GM21576 (cell line): ENCODE data around the gene ZCCHC24.
"Not testable (repeated sequence)": the region's sequence is repeated elsewhere in the genome, so short reads cannot be mapped to it uniquely, and the experiment has no call there.

Experiments
- ATAC-seq: cut with Tn5 transposase; IDR thresholded peaks from one replicate; pipeline ENCODE4 v1.9.1; 2021; ENCODE audit warnings: mild to moderate bottlenecking, moderate library complexity; ENCODE audit not compliant: unreplicated experiment

ZCCHC24 gene

GRCh38 chr10:79447911-79448731, 2.7 kb upstream of the ZCCHC24 start:
- ATAC-seq = no peak

- ATAC-seq = not testable (repeated sequence)
Observed at GRCh38 chr10:79447249-79447648, 1.8 kb upstream of the ZCCHC24 start.

GRCh38 chr10:79446758-79447084, 1.3 kb upstream of the ZCCHC24 start:
- ATAC-seq = no peak

- ATAC-seq = no peak
Observed at GRCh38 chr10:79445977-79446757, 743 bp upstream of the ZCCHC24 start.

GRCh38 chr10:79444199-79445119, 965 bp downstream of the ZCCHC24 start:
- peak; percentile 25 for ATAC-seq

- ATAC-seq = no peak
Observed at GRCh38 chr10:79443338-79444198, 1.9 kb downstream of the ZCCHC24 start.

- ATAC-seq = no peak
Observed at GRCh38 chr10:79442171-79443040, 3.0 kb downstream of the ZCCHC24 start.

GRCh38 chr10:79441433-79441832, 4.0 kb downstream of the ZCCHC24 start:
- no peak for ATAC-seq

GRCh38 chr10:79440281-79440680, 5.1 kb downstream of the ZCCHC24 start:
- no peak for ATAC-seq

GRCh38 chr10:79438699-79439085, 6.7 kb downstream of the ZCCHC24 start:
- ATAC-seq = no peak

GRCh38 chr10:79438021-79438698, 7.3 kb downstream of the ZCCHC24 start:
- ATAC-seq = no peak

GRCh38 chr10:79437111-79437814, 8.2 kb downstream of the ZCCHC24 start:
- no peak for ATAC-seq

- ATAC-seq = no peak
Observed at GRCh38 chr10:79436850-79437103, 8.6 kb downstream of the ZCCHC24 start.

GRCh38 chr10:79436066-79436849, 9.2 kb downstream of the ZCCHC24 start:
- ATAC-seq = no peak

GRCh38 chr10:79435271-79436065, 10.0 kb downstream of the ZCCHC24 start:
- ATAC-seq = no peak

- no peak for ATAC-seq
Observed at GRCh38 chr10:79434821-79435251, 10.6 kb downstream of the ZCCHC24 start.

- ATAC-seq = no peak
Observed at GRCh38 chr10:79434223-79434687, 11.2 kb downstream of the ZCCHC24 start.
